ENCODE results near the gene LENG9. TPM values are rescaled to one million over a fixed set of nuclear protein-coding genes. Genes with fewer than 3 reads are reported as not detected.

LENG9 gene
- total RNA-seq, 1 donor from 2014 or later, result 4.2 TPM

DNA sequence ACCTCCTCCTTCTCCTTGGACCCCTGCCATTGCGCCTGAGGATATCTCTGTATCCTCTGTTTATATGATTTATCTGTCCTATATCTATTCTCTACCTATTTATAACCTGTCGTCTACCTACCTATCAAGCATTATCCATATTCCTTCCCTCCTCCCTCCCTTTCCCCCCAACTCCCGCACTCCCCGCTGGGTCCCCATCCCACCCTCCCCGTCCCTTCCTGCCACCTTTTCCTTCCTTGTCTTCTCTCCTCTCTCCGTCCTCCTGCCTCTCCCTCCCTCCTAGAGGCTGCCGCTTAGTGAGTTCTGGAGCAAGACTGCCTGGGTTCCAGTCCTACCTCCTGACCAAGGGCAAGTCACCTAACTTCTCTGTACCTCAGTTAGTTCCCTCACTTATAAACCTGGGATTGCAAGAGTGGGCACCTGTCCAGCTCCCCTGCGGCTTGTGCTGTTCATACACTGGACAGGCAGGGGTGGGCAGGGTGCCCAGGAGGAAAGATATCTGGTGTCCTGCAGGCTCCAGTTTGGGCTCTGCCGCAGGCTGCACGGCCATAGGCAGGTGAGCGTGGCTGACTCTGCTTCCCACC is 32.2 kb downstream of the LENG9 start:
- Histone ChIP-seq H3K9me3 (ENCODE audit: control insufficient read depth in 3 of 3, low read length in 3 of 3) (no peaks in the 10 kb centered on the region), H3K4me3 (ENCODE audit: low read length in 3 of 3) (no peak overlapping the region), H3K4me1 (ENCODE audit: control insufficient read depth in 3 of 3, insufficient read depth in 3 of 3, low read length in 3 of 3) (peaks cover 7 to 25% (median 24%) of the 10 kb centered on the region in 3 donors), H3K27me3 (ENCODE audit: control insufficient read depth in 3 of 3, insufficient read depth in 3 of 3, low read length in 3 of 3) (peaks cover 28 to 53% (median 37%) of the 10 kb centered on the region in 3 donors), H3K27ac (ENCODE audit: low read depth, low read length) (no peak overlapping the region), H3K36me3 (ENCODE audit: control insufficient read depth in 3 of 3, insufficient read depth in 3 of 3, low read length in 3 of 3) (no peaks in the 10 kb centered on the region), H3K9ac (ENCODE audit: low read depth in 1 of 3, low read length in 3 of 3) (peak overlapping the region in 1 of 3 donors; percentile 45)

DNA sequence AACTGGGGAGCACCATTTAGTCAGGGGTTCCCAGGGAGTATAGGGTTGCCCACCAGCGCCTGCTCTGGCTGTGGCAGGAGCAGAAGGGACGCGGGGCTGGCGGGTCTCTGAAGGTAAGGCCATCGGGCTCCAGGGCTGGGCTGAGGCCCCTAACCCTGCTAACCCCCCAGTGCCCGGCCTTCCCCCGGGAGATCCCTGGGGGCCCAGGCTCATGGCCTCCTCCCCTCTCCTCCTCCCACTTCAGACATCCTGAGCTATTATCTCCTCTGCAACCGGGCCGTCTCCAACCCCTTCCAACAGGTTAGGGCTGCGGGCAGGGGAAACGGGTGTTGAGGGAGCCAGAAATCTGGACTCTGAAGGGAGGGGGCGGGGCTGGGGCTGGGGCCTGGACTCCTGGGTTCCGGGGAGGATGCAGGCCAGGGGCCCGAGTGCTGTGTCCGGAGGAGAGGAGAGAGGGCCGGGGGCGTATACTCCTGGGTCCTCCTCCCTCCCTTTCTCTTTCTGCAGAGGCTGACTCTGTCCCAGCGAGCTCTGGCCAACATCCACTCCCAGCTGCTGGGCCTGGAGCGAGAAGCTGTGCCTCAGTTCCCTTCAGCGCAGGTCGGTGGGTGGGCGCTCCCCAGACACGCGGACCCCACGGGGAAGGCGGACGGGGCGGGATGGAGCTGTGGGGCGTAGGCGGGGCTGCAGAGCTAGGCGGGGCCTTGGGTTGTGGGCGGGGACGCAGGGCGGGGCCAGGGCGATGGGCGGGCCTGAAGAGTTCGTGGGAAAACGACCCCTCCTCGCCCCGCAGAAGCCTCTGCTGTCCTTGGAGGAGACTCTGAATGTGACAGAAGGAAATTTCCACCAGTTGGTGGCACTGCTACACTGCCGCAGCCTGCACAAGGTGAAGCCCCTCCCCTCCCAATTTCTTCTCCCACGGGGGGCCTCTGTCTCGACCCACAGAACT is 33.0 kb downstream of the LENG9 start:
- no peak overlapping the region for H3K27ac ChIP-seq (ENCODE audit: low read depth, low read length)
- H3K9me3 ChIP-seq (ENCODE audit: control insufficient read depth in 3 of 3, low read length in 3 of 3), result no peaks in the 10 kb centered on the region
- no peaks in the 10 kb centered on the region for H3K36me3 ChIP-seq (ENCODE audit: control insufficient read depth in 3 of 3, insufficient read depth in 3 of 3, low read length in 3 of 3)
- no peak overlapping the region for H3K9ac ChIP-seq (ENCODE audit: low read depth in 1 of 3, low read length in 3 of 3)
- H3K27me3 ChIP-seq (ENCODE audit: control insufficient read depth in 3 of 3, insufficient read depth in 3 of 3, low read length in 3 of 3), result peaks cover 36 to 59% (median 44%) of the 10 kb centered on the region in 3 donors
- H3K4me3 ChIP-seq (ENCODE audit: low read length in 3 of 3), result peak overlapping the region in 2 of 3 donors; percentile 41 to 46
- H3K4me1 ChIP-seq (ENCODE audit: control insufficient read depth in 3 of 3, insufficient read depth in 3 of 3, low read length in 3 of 3), result peaks cover 6 to 19% (median 19%) of the 10 kb centered on the region in 3 donors

DNA sequence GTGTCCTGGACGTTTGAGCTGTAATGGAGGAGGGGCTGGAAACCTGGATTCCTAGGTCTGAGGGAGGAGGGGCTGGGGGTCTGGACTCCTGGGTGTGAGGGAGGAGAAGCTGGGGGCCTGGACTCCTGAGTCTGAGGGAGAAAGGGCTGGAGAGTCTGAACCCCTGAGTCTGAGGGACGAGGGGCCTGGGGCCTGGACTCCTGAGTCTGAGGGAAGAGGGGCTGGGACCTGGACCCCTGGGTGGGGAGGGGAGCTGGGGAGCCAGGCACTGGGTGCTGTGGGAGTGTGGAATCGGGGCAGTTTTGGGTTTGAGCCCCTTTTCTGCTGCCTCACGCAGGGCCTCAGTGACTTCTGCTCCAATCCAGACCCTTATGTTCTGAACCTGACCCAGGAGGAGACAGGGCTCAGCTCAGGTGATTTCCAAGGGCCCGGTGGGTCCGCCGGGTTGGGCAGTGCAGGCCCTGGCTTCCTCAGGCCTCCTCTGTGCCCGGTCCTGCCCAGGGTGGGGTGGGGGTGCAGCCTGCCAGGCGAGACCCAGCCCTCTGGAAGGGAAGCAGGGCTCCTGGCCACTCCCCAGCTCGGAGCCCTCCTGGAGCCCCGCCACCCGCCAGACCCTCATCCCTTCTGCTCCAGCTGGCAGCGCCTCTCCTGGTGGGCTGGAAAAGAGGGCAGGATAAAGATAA is 33.9 kb downstream of the LENG9 start:
- Histone ChIP-seq H3K4me3 (ENCODE audit: low read length in 3 of 3) (no peak overlapping the region), H3K9me3 (ENCODE audit: control insufficient read depth in 3 of 3, low read length in 3 of 3) (no peaks in the 10 kb centered on the region), H3K9ac (ENCODE audit: low read depth in 1 of 3, low read length in 3 of 3) (no peak overlapping the region), H3K27ac (ENCODE audit: low read depth, low read length) (no peak overlapping the region), H3K36me3 (ENCODE audit: control insufficient read depth in 3 of 3, insufficient read depth in 3 of 3, low read length in 3 of 3) (no peaks in the 10 kb centered on the region), H3K4me1 (ENCODE audit: control insufficient read depth in 3 of 3, insufficient read depth in 3 of 3, low read length in 3 of 3) (peaks cover 3 to 11% (median 10%) of the 10 kb centered on the region in 3 donors), H3K27me3 (ENCODE audit: control insufficient read depth in 3 of 3, insufficient read depth in 3 of 3, low read length in 3 of 3) (peaks cover 37 to 58% (median 44%) of the 10 kb centered on the region in 3 donors)

GRCh38 chr19:54429176-54429495 is 34.4 kb downstream of the LENG9 start:
- peaks cover 40 to 55% (median 48%) of the 10 kb centered on the region in 3 donors for H3K27me3 ChIP-seq (ENCODE audit: control insufficient read depth in 3 of 3, insufficient read depth in 3 of 3, low read length in 3 of 3)
- no peaks in the 10 kb centered on the region for H3K36me3 ChIP-seq (ENCODE audit: control insufficient read depth in 3 of 3, insufficient read depth in 3 of 3, low read length in 3 of 3)

DNA sequence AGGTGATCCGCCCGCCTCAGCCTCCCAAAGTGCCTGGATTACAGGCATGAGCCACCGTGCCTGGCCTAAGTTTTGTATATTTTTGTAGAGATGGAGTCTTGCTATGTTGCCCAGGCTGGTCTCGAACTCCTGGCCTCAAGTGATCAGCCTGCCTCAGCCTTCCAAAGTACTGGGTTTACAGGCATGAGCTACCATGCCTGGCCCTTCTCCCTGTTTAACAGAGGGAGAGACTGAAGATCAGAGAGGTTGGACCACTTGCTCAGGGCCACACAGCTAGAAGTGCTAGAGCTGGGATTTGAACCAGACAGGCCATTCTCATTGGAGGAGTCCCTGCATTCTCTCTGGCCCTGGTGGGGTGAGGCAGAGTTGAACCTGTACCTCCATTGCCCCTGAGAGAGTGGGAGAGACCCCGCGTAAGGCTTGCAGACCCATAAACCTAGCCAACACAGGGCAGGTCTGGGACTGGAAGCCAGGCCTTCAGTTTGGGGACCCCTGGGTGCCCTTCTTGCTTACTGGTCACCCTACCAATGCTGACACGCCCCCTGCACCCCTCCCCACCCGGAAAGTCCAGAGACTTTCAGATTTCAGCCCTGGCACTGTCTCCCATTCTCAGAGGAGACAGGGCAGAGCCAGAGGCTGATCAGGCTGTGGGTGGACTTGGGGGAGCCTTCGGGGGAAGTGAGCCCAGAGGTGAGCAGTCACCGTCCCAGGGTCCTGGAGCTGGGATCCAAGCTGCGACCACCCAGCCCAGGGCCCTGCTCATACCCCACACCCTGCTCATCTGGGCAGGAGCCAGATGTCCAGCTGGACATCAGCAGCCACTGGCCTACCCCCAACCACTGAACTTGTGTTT is 35.0 kb downstream of the LENG9 start:
- H3K9me3 ChIP-seq (ENCODE audit: control insufficient read depth in 3 of 3, low read length in 3 of 3), result no peaks in the 10 kb centered on the region
- no peak overlapping the region for H3K27ac ChIP-seq (ENCODE audit: low read depth, low read length)
- H3K27me3 ChIP-seq (ENCODE audit: control insufficient read depth in 3 of 3, insufficient read depth in 3 of 3, low read length in 3 of 3), result peaks cover 42 to 51% (median 45%) of the 10 kb centered on the region in 3 donors
- peaks cover 3 to 7% (median 6%) of the 10 kb centered on the region in 3 donors for H3K4me1 ChIP-seq (ENCODE audit: control insufficient read depth in 3 of 3, insufficient read depth in 3 of 3, low read length in 3 of 3)
- H3K4me3 ChIP-seq (ENCODE audit: low read length in 3 of 3), result no peak overlapping the region
- H3K36me3 ChIP-seq (ENCODE audit: control insufficient read depth in 3 of 3, insufficient read depth in 3 of 3, low read length in 3 of 3), result no peaks in the 10 kb centered on the region
- H3K9ac ChIP-seq (ENCODE audit: low read depth in 1 of 3, low read length in 3 of 3), result no peak overlapping the region

More at GRCh38 chr19:54429176-54429495, 34.4 kb downstream of the LENG9 start:
- no peak overlapping the region for H3K27ac ChIP-seq (ENCODE audit: low read depth, low read length)
- H3K9me3 ChIP-seq (ENCODE audit: control insufficient read depth in 3 of 3, low read length in 3 of 3), result no peaks in the 10 kb centered on the region
- no peak overlapping the region for H3K9ac ChIP-seq (ENCODE audit: low read depth in 1 of 3, low read length in 3 of 3)
- peaks cover 3 to 7% (median 6%) of the 10 kb centered on the region in 3 donors for H3K4me1 ChIP-seq (ENCODE audit: control insufficient read depth in 3 of 3, insufficient read depth in 3 of 3, low read length in 3 of 3)
- H3K4me3 ChIP-seq (ENCODE audit: low read length in 3 of 3), result no peak overlapping the region

DNA sequence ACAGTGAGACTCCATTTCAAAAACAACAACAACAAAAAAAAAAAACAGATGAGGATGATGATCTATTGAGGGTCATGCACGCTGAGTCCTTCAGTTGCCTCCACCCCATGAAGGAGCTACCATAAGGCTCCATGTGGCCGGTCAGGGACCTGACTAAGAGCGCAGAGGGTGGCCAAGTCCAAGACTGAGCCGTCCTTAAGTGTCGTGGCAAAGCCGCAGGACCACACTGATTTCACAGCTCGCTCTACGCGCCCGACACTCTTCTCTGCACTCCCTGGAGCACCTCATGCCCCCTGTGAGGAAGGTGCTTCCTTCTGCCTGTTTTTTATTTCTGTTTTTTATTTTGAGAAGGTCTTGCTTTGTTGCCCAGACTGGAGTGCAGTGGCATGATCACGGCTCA is 36.0 kb downstream of the LENG9 start:
- H3K36me3 ChIP-seq (ENCODE audit: control insufficient read depth in 3 of 3, insufficient read depth in 3 of 3, low read length in 3 of 3), result no peaks in the 10 kb centered on the region
- H3K9me3 ChIP-seq (ENCODE audit: control insufficient read depth in 3 of 3, low read length in 3 of 3), result no peaks in the 10 kb centered on the region
- H3K27ac ChIP-seq (ENCODE audit: low read depth, low read length), result no peak overlapping the region
- H3K4me1 ChIP-seq (ENCODE audit: control insufficient read depth in 3 of 3, insufficient read depth in 3 of 3, low read length in 3 of 3), result peaks cover 3 to 7% (median 6%) of the 10 kb centered on the region in 3 donors
- peaks cover 44 to 51% (median 45%) of the 10 kb centered on the region in 3 donors for H3K27me3 ChIP-seq (ENCODE audit: control insufficient read depth in 3 of 3, insufficient read depth in 3 of 3, low read length in 3 of 3)
- no peak overlapping the region for H3K4me3 ChIP-seq (ENCODE audit: low read length in 3 of 3)
- no peak overlapping the region for H3K9ac ChIP-seq (ENCODE audit: low read depth in 1 of 3, low read length in 3 of 3)

DNA sequence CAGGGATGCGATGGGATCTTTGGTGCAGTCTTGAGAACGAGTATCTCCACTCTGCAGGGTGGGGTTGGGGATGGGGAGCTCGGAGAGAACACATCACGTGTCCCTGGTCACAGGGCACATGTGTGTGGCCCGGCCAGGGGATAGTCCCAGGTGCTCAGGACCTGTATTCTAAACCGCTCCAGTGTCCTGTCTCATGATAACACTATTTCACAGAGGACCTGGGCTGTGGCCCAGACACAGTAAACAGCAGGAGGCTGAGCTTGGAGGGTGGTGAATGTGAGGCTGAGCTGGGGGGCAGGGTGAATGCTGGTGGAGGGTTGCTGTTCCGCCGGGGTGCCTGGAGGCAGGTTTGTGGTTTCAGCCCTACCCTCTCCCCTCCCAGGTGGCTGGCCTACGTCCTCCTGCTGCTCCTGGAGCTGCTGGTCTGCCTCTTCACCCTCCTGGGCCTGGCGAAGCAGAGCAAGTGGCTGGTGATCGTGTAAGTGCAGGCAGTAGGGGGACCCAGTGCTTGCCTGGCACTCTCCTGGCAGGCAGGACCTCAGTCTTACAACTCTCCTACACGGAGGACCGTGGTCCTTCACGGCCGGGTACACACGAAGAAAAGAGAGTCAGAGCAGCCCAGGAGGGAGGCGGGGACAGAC is 37.2 kb downstream of the LENG9 start:
- no peaks in the 10 kb centered on the region for H3K9me3 ChIP-seq (ENCODE audit: control insufficient read depth in 3 of 3, low read length in 3 of 3)
- H3K36me3 ChIP-seq (ENCODE audit: control insufficient read depth in 3 of 3, insufficient read depth in 3 of 3, low read length in 3 of 3), result no peaks in the 10 kb centered on the region
- H3K27ac ChIP-seq (ENCODE audit: low read depth, low read length), result no peak overlapping the region
- no peak overlapping the region for H3K4me3 ChIP-seq (ENCODE audit: low read length in 3 of 3)
- H3K27me3 ChIP-seq (ENCODE audit: control insufficient read depth in 3 of 3, insufficient read depth in 3 of 3, low read length in 3 of 3), result peaks cover 43 to 59% (median 50%) of the 10 kb centered on the region in 3 donors
- peaks cover under 1 to 4% (median 4%) of the 10 kb centered on the region in 3 donors for H3K4me1 ChIP-seq (ENCODE audit: control insufficient read depth in 3 of 3, insufficient read depth in 3 of 3, low read length in 3 of 3)
- H3K9ac ChIP-seq (ENCODE audit: low read depth in 1 of 3, low read length in 3 of 3), result no peak overlapping the region

- H3K36me3 ChIP-seq (ENCODE audit: control insufficient read depth in 3 of 3, insufficient read depth in 3 of 3, low read length in 3 of 3), result no peaks in the 10 kb centered on the region
- H3K27me3 ChIP-seq (ENCODE audit: control insufficient read depth in 3 of 3, insufficient read depth in 3 of 3, low read length in 3 of 3), result peaks cover 50 to 59% (median 58%) of the 10 kb centered on the region in 3 donors
- H3K9ac ChIP-seq (ENCODE audit: low read depth in 1 of 3, low read length in 3 of 3), result no peak overlapping the region
- H3K27ac ChIP-seq (ENCODE audit: low read depth, low read length), result no peak overlapping the region
- H3K4me1 ChIP-seq (ENCODE audit: control insufficient read depth in 3 of 3, insufficient read depth in 3 of 3, low read length in 3 of 3), result peaks cover 0 to 3% (median 2%) of the 10 kb centered on the region in 3 donors
- no peaks in the 10 kb centered on the region for H3K9me3 ChIP-seq (ENCODE audit: control insufficient read depth in 3 of 3, low read length in 3 of 3)
- H3K4me3 ChIP-seq (ENCODE audit: low read length in 3 of 3), result no peak overlapping the region
Measured at GRCh38 chr19:54425382-54425723, 38.2 kb downstream of the LENG9 start.
